Neural crest cell (in vitro differentiated cells): ENCODE data around the gene IFT81. TPM values are rescaled to one million over a fixed set of nuclear protein-coding genes. Genes with fewer than 3 reads are reported as not detected.
A peak's percentile ranks its signal among the peaks of the same experiment; 100 is the strongest.

Experiments used
- DNase-seq: peaks from one replicate; pipeline ENCODE4 v3.0.0; 2021; ENCODE audit warnings: low read depth, mixed read lengths, low spot score
- H3K27ac Mint-ChIP-seq: one replicate; pipeline ENCODE4 v1.8.0; 2021; ENCODE audit warnings: mild to moderate bottlenecking, mixed read lengths; ENCODE audit not compliant: unreplicated experiment
- H3K27me3 Mint-ChIP-seq: 2 replicates; pipeline ENCODE4 v1.8.0; 2021; ENCODE audit warnings: low read depth, mild to moderate bottlenecking, mixed read lengths
- H3K36me3 Mint-ChIP-seq: 2 replicates; pipeline ENCODE4 v1.8.0; 2021; ENCODE audit warnings: low read depth, mild to moderate bottlenecking, mixed read lengths
- H3K4me1 Mint-ChIP-seq: 2 replicates; pipeline ENCODE4 v1.8.0; 2021; ENCODE audit warnings: mixed read lengths
- H3K4me3 Mint-ChIP-seq: one replicate; pipeline ENCODE4 v1.8.0; 2021; ENCODE audit warnings: mild to moderate bottlenecking, mixed read lengths
- H3K9me3 Mint-ChIP-seq: 2 replicates; pipeline ENCODE4 v1.8.0; 2021; ENCODE audit warnings: mixed read lengths
- CTCF ChIP-seq: fragments of 200-600 bp; sonication (generic); conservative IDR thresholded peaks from 2 replicates; pipeline ENCODE4 v1.5.0; 2021; ENCODE audit warnings: antibody characterized with exemption, mild to moderate bottlenecking
- long read RNA-seq: library from polyadenylated mRNA; unstranded; transcript quantifications from one replicate; pipeline ENCODE4 v2.0.0, GENCODE V29; 2020
- total RNA-seq: library from RNA; stranded (reverse); gene quantifications from 2 replicates; pipeline ENCODE4 v1.2.1, GENCODE V29; 2021

The IFT81 gene
- total RNA-seq: 40.4 and 43.5 TPM in 2 replicates
- long read RNA-seq, transcript IFT81-209 (19 exons, 2,710 nt): minor isoform, 5 of 133 reads
- long read RNA-seq, transcript IFT81-202 (12 exons, 3,048 nt): minor isoform, 5 of 133 reads
- long read RNA-seq, transcript IFT81-201 (19 exons, 3,108 nt): major isoform, 12 of 133 reads
- long read RNA-seq, partial matches to known transcripts: 96 of 133 reads
- long read RNA-seq, other reads (novel, unspliced or antisense): 15 of 133 reads

GRCh38 chr12:110124269-110124995 is at the start of gene IFT81:
TSS of gene IFT81 (plus strand) at chr12:110124357. CDS start at chr12:110127381, 3,024 bp downstream.
- H3K36me3 Mint-ChIP-seq: no peaks in the 10 kb centered on the region

GRCh38 chr12:110075880-110076279 is 48.3 kb upstream of the IFT81 start:
- Mint-ChIP-seq H3K9me3 (peaks cover 3% of the 10 kb centered on the region), H3K4me3 (no peak overlapping the region), H3K27ac (no peak overlapping the region), H3K4me1 (peaks cover 32% of the 10 kb centered on the region), H3K27me3 (no peaks in the 10 kb centered on the region), H3K36me3 (no peaks in the 10 kb centered on the region)
- TF ChIP-seq CTCF: no peak
- DNase-seq: no peak

More at GRCh38 chr12:110124269-110124995, at the start of gene IFT81:
- H3K4me3 Mint-ChIP-seq: peak within 1 kb of the TSS; percentile 99
- peaks cover 19% of the 10 kb centered on the region for H3K27me3 Mint-ChIP-seq
- H3K27ac Mint-ChIP-seq: peak within 1 kb of the TSS; percentile 100
- H3K9me3 Mint-ChIP-seq: no peaks in the 10 kb centered on the region
- DNase-seq: peak; percentile 95
- TF ChIP-seq CTCF: no peak
- peaks cover 25% of the 10 kb centered on the region for H3K4me1 Mint-ChIP-seq

GRCh38 chr12:110077800-110078199 is 46.4 kb upstream of the IFT81 start:
- H3K27me3 Mint-ChIP-seq: no peaks in the 10 kb centered on the region
- no peak for TF ChIP-seq CTCF
- H3K36me3 Mint-ChIP-seq: no peaks in the 10 kb centered on the region
- H3K4me3 Mint-ChIP-seq: no peak overlapping the region
- DNase-seq: no peak
- no peak overlapping the region for H3K27ac Mint-ChIP-seq
- H3K4me1 Mint-ChIP-seq: peaks cover 32% of the 10 kb centered on the region
- H3K9me3 Mint-ChIP-seq: peaks cover 3% of the 10 kb centered on the region

GRCh38 chr12:110079477-110080400 is 44.4 kb upstream of the IFT81 start:
- no peaks in the 10 kb centered on the region for H3K27me3 Mint-ChIP-seq
- peaks cover 15% of the 10 kb centered on the region for H3K4me1 Mint-ChIP-seq
- H3K4me3 Mint-ChIP-seq: no peak overlapping the region
- no peak for DNase-seq
- H3K36me3 Mint-ChIP-seq: no peaks in the 10 kb centered on the region
- H3K27ac Mint-ChIP-seq: peak overlapping the region; percentile 64
- peaks cover 3% of the 10 kb centered on the region for H3K9me3 Mint-ChIP-seq
- TF ChIP-seq CTCF: no peak

GRCh38 chr12:110080410-110080809 is 43.7 kb upstream of the IFT81 start:
- Mint-ChIP-seq H3K9me3 (peaks cover 3% of the 10 kb centered on the region), H3K4me3 (no peak overlapping the region), H3K27ac (no peak overlapping the region), H3K4me1 (peaks cover 15% of the 10 kb centered on the region), H3K27me3 (no peaks in the 10 kb centered on the region), H3K36me3 (no peaks in the 10 kb centered on the region)
- TF ChIP-seq CTCF: no peak
- no peak for DNase-seq
